Stomach (tissue), 9 donors: ENCODE results near the gene MIA3. TPM values are rescaled to one million over a fixed set of nuclear protein-coding genes. Genes with fewer than 3 reads are reported as not detected.
A peak's percentile ranks its signal among the peaks of the same experiment; 100 is the strongest.

Source experiments
- DNase-seq, 2 donors: peaks; one replicate each; pipeline versions ENCODE4 v3.0.0 to v3.0.0-alpha.2; 2013 to 2019
- H3K27ac ChIP-seq, 5 donors: fragments of 200-600 bp in 4 of 5; sonication (generic) in 4 of 5; one replicate each; pipeline ENCODE4 v1.5.1; 2013 to 2019; ENCODE audit warnings: mild to moderate bottlenecking in 1 of 5, moderate library complexity in 1 of 5
- H3K27me3 ChIP-seq, 3 donors: fragments of 200-600 bp; sonication (generic); one replicate each; pipeline ENCODE4 v1.5.1; 2017 to 2019; ENCODE audit warnings: mixed run types in 1 of 3
- H3K36me3 ChIP-seq, 4 donors: fragments of 200-600 bp; sonication (generic); 1 replicate in 3 of 4; 2 replicates in 1 of 4; pipeline ENCODE4 v1.5.1; 2016 to 2019
- H3K4me1 ChIP-seq, 4 donors: fragments of 200-600 bp; sonication (generic); one replicate each; pipeline ENCODE4 v1.5.1; 2016 to 2019
- H3K4me3 ChIP-seq, 4 donors: fragments of 200-600 bp; sonication (generic) in 3 of 4; one replicate each; pipeline ENCODE4 v1.5.1; 2016 to 2019; ENCODE audit warnings: mild to moderate bottlenecking in 1 of 4
- H3K9me3 ChIP-seq, 4 donors: fragments of 200-600 bp; sonication (generic); one replicate each; pipeline ENCODE4 v1.5.1; 2016 to 2019
- EP300 ChIP-seq: sonication (generic); formaldehyde crosslinking; IDR thresholded peaks from one replicate; pipeline ENCODE4 v1.6.1; 2017; ENCODE audit warnings: antibody characterized with exemption
- POLR2A ChIP-seq, 4 donors: fragments of 450-650 bp; IDR thresholded peaks; one replicate each; pipeline ENCODE4 v1.6.1; 2016; ENCODE audit warnings: antibody characterized with exemption in 4 of 4, control low read depth in 2 of 4, mild to moderate bottlenecking in 1 of 4, moderate library complexity in 1 of 4
- POLR2AphosphoS5 ChIP-seq, 3 donors: sonication (generic); formaldehyde crosslinking; IDR thresholded peaks; one replicate each; pipeline ENCODE4 v1.6.1; 2016; ENCODE audit warnings: antibody characterized with exemption in 3 of 3
- WGBS, 5 donors: extraction: QIAGEN DNeasy Blood & Tissue Kit in 3 of 5; methylation state at CpG; one replicate each; pipeline versions ENCODE4 v1.1.5 to v1.1.7; 2013 to 2018; 5-methylcytosine and 5-hydroxymethylcytosine counted together
- intact Hi-C: fragments of 100-400 bp; cut with DNase I; formaldehyde crosslinking; loops from one replicate; pipeline ENCODE4 v1.15.1; 2023; ENCODE audit warnings: low total_unique reads
- polyA plus RNA-seq, 3 donors: library from polyadenylated mRNA; stranded (reverse); fragments of 200-250 nt; gene quantifications; one replicate each; pipeline ENCODE4 v1.2.3, GENCODE V29; 2013
- total RNA-seq, 5 donors: library from RNA; depleted of rRNA; stranded (reverse); fragments of >200 nt; gene quantifications; one replicate each; pipeline versions ENCODE4 v1.1.0 to v1.2.3, GENCODE V29; 2014 to 2016
- TF ChIP-seq, protein P1 (sequence below), 7 experiments: fragments of 450-650 bp in 4 of 7; fragments of 200-600 bp in 3 of 7; sonication (generic) in 3 of 7; IDR thresholded peaks; one replicate each; pipeline ENCODE4 v1.5.1; 2016 to 2019; ENCODE audit warnings: antibody characterized with exemption in 7 of 7, control low read depth in 2 of 7, mild to moderate bottlenecking in 1 of 7
- donor health status: healthy with polysubstance abuse.
- donor health status: Bipolar disorder and iron deficiency.
- donor health status: healthy.

MIA3 gene
- total and polyA plus RNA-seq, 8 donors, result 8.7 to 122 (median 56.4) TPM

DNA sequence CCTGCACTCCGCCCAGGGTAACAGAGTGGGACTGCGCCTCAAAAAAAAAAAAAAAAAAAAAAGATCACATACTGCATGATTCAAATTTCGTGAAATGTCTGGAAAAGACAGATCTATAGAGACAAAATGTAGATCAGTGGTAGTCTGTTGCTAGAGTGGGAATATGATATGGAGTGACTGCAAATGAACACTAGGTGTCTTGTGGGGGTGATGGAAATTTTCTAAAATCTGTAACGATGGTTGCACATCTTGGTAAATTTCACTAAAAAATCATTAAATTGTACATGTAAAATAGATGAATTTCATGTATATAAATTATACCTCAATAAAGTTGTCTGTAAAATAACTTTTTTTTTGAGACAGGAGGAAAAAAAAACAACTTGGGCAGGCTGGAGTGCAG lies 88.9 kb downstream of the MIA3 start:
- H3K27ac ChIP-seq, result no peak overlapping the region
- no peak overlapping the region for H3K4me3 ChIP-seq
- no peak for DNase-seq
- H3K36me3 ChIP-seq, result peaks cover 0 to 12% (median 10%) of the 10 kb centered on the region in 4 donors
- intact Hi-C loops, result no loop called here
- H3K27me3 ChIP-seq, result no peaks in the 10 kb centered on the region
- no peak for TF ChIP-seq POLR2AphosphoS5 (IDR thresholded peaks at IDR 0.05)
- no peak for TF ChIP-seq POLR2A (IDR thresholded peaks at IDR 0.05)
- no peak for TF ChIP-seq EP300
- TF ChIP-seq, protein P1, sequence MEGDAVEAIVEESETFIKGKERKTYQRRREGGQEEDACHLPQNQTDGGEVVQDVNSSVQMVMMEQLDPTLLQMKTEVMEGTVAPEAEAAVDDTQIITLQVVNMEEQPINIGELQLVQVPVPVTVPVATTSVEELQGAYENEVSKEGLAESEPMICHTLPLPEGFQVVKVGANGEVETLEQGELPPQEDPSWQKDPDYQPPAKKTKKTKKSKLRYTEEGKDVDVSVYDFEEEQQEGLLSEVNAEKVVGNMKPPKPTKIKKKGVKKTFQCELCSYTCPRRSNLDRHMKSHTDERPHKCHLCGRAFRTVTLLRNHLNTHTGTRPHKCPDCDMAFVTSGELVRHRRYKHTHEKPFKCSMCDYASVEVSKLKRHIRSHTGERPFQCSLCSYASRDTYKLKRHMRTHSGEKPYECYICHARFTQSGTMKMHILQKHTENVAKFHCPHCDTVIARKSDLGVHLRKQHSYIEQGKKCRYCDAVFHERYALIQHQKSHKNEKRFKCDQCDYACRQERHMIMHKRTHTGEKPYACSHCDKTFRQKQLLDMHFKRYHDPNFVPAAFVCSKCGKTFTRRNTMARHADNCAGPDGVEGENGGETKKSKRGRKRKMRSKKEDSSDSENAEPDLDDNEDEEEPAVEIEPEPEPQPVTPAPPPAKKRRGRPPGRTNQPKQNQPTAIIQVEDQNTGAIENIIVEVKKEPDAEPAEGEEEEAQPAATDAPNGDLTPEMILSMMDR (IDR thresholded peaks at IDR 0.05), result no peak
- H3K9me3 ChIP-seq, result no peaks in the 10 kb centered on the region
- H3K4me1 ChIP-seq, result peaks cover 11 to 45% (median 20%) of the 10 kb centered on the region in 4 donors
- 72 to 98% (median 86%) methylated on average over 4 of the region's 4 CpGs for WGBS, 5 donors

- no peak overlapping the region for H3K4me3 ChIP-seq
- H3K27ac ChIP-seq, result no peak overlapping the region
- H3K4me1 ChIP-seq, result peaks cover 9 to 46% (median 28%) of the 10 kb centered on the region in 4 donors
- TF ChIP-seq POLR2AphosphoS5 (IDR thresholded peaks at IDR 0.05), result no peak
- TF ChIP-seq POLR2A (IDR thresholded peaks at IDR 0.05), result no peak
- no peak for TF ChIP-seq EP300
- TF ChIP-seq, protein P1 (IDR thresholded peaks at IDR 0.05), result no peak
- WGBS, 5 donors, result 81 to 84% (median 83%) methylated on average over 5 of the region's 5 CpGs
- H3K9me3 ChIP-seq, result no peaks in the 10 kb centered on the region
- intact Hi-C loops, result no loop called here
- H3K27me3 ChIP-seq, result no peaks in the 10 kb centered on the region
- H3K36me3 ChIP-seq, result no peaks in the 10 kb centered on the region
- DNase-seq, result no peak
Measured at GRCh38 chr1:222709700-222710153, 91.8 kb downstream of the MIA3 start.

DNA sequence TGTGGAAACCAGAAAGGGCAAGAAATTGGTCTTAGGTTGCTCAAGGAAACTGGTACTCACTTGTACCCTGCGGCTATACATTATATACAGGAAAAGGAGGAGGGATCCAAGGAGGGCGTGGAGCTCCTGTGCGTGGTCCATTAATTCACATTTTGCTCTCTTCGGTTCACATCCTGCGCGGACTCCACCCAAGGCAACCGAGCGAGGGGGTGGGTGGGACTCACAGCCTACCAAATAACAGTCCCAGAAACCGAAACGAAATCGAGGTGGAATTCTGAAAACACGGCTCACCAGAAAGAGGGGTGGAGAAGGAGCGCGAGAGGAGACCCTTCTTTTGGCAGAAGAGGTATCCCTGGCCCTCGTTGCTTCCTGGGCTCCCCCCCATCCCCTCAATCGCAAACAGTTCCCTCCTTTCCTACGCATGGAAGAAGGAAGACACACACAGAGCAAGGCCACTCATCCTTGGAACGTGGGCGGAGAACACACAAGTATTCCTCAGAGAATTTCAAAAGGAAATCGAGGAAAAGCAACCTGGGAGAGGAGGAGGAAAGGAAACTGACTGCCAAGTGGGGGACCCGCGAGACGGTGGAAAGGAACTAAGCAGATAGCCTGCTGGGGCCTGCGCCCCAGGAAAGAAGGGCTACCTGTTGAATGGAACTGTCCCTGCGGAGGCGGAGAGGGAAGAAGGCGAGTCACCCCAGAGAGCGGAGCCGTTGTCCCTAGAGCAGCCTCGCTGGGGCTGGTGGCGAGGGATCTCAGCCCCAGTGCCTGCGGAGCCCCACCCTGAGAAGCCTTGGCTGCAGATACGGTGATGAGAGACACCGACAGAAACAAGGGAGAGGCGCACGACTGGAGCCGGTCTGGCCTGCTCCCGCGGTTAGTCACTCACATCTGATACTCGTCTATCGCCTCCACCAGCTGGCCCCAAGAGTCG lies 93.7 kb downstream of the MIA3 start:
- intact Hi-C loops, result no loop called here
- Histone ChIP-seq H3K4me3 (peak overlapping the region; percentile 74 to 93 (median 92)), H3K36me3 (peaks cover 4 to 18% (median 16%) of the 10 kb centered on the region in 4 donors), H3K27me3 (no peaks in the 10 kb centered on the region), H3K4me1 (peaks cover 9 to 60% (median 33%) of the 10 kb centered on the region in 4 donors), H3K27ac (peak overlapping the region; percentile 74 to 99 (median 98)), H3K9me3 (no peaks in the 10 kb centered on the region)
- no peak for TF ChIP-seq POLR2AphosphoS5 (IDR thresholded peaks at IDR 0.05)
- TF ChIP-seq POLR2A (IDR thresholded peaks at IDR 0.05), result no peak
- no peak for TF ChIP-seq EP300
- TF ChIP-seq, protein P1 (IDR thresholded peaks at IDR 0.05), result no peak
- DNase-seq, result peak; percentile 58 to 81
- WGBS, 5 donors, result 0 to 1% (median 0%) methylated on average over 35 to 42 of the region's 42 CpGs

- no peak for TF ChIP-seq EP300
- TF ChIP-seq, protein P1 (IDR thresholded peaks at IDR 0.05), result no peak
- TF ChIP-seq POLR2AphosphoS5 (IDR thresholded peaks at IDR 0.05), result peak; percentile 45 to 75 (median 64)
- peak in 1 of 4 donors; percentile 6 for TF ChIP-seq POLR2A (IDR thresholded peaks at IDR 0.05)
- Histone ChIP-seq H3K4me1 (peaks cover 9 to 57% (median 33%) of the 10 kb centered on the region in 4 donors), H3K4me3 (peak within 1 kb of the TSS; percentile 74 to 93 (median 92)), H3K9me3 (no peaks in the 10 kb centered on the region), H3K27ac (peak within 1 kb of the TSS; percentile 96 to 100 (median 99)), H3K36me3 (peaks cover 4 to 26% (median 24%) of the 10 kb centered on the region in 4 donors), H3K27me3 (no peaks in the 10 kb centered on the region)
- WGBS, 5 donors, result 0 to 4% (median 1%) methylated on average over 36 to 54 of the region's 62 CpGs
- peak; percentile 95 to 97 for DNase-seq
- intact Hi-C loops, result no loop called here
Measured at GRCh38 chr1:222712253-222713090, 94.6 kb downstream of the MIA3 start, which contains the start of the genes AIDA and BROX. Gene AIDA, minus strand, starts transcription at chr1:222712491. Its CDS starts 174 bp downstream, at chr1:222712317. Gene BROX, plus strand, starts transcription at chr1:222712564. Its CDS starts 3,136 bp downstream, at chr1:222715700.
